Measurements from ENCODE around the gene HS6ST1.

GRCh38 chr2:128235581-128235980, 83.1 kb downstream of the HS6ST1 start:
- TF ChIP-seq EZH2 (IDR thresholded peaks at IDR 0.05; ENCODE audit: borderline replicate concordance, low read depth, low read length, poor library complexity, severe bottlenecking) (no peak), CTCF (conservative IDR thresholded peaks at IDR 0.05; ENCODE audit: low read depth, low read length) (no peak)

All from A673 (cell line).